Suprapubic skin (tissue), 4 donors: ENCODE data around the gene ARHGEF25.

ENCODE experiments used
- EP300 ChIP-seq: sonication (generic); formaldehyde crosslinking; IDR thresholded peaks from one replicate; pipeline ENCODE4 v1.6.1; 2017; ENCODE audit warnings: antibody characterized with exemption
- POLR2A ChIP-seq, 2 donors: fragments of 450-650 bp; IDR thresholded peaks; one replicate each; pipeline ENCODE4 v1.6.1; 2017; ENCODE audit warnings: antibody characterized with exemption in 2 of 2, mild to moderate bottlenecking in 2 of 2, moderate library complexity in 2 of 2
- POLR2AphosphoS5 ChIP-seq, 3 donors: sonication (generic); formaldehyde crosslinking; IDR thresholded peaks; one replicate each; pipeline ENCODE4 v1.6.1; 2017; ENCODE audit warnings: antibody characterized with exemption in 3 of 3
- TF ChIP-seq, protein P1 (sequence below), 2 donors: fragments of 200-600 bp in 1 of 2; fragments of 450-650 bp in 1 of 2; sonication (generic) in 1 of 2; IDR thresholded peaks; one replicate each; pipeline ENCODE4 v1.5.1; 2016 to 2019; ENCODE audit warnings: antibody characterized with exemption in 2 of 2, mild to moderate bottlenecking in 1 of 2, moderate library complexity in 1 of 2

DNA sequence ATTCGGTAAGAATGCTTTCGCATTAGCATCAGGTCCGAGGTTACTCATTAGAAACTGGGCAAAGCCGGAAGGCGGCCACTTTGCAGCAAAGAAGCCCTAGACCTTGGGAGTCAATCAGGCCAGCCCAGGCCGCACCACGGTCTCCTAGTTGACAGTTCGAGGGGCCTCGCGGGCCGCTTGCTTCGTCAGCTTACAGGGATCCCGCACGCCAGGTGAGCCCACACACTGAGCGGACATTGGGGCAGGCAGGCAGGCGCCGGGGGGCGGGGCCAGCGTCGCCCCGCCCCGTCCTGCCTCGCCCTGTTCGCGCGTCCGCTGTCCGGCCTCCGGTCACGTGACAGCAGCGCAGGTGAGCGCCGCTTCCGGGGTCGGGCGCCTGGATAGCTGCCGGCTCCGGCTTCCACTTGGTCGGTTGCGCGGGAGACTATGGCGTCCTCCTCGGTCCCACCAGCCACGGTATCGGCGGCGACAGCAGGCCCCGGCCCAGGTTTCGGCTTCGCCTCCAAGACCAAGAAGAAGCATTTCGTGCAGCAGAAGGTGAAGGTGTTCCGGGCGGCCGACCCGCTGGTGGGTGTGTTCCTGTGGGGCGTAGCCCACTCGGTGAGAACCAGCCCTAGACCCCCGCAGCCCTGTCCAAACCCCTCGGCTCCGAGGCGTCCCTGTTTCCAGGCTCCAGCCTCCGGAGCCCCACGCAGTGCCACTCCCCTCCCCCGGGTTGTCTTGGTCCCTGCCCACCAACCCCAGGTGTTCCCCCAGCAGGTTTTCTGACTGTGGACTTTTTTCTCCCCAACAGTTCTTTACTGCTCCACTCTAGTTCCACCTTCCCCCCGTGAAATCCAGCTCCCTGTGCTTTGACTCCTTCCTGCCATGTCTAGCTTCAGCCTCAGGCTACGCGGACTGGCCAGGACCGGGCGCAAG, 20.1 kb upstream of the ARHGEF25 start, which contains the start of gene PIP4K2C:
- TF ChIP-seq POLR2A (IDR thresholded peaks at IDR 0.05): no peak
- TF ChIP-seq, protein P1, sequence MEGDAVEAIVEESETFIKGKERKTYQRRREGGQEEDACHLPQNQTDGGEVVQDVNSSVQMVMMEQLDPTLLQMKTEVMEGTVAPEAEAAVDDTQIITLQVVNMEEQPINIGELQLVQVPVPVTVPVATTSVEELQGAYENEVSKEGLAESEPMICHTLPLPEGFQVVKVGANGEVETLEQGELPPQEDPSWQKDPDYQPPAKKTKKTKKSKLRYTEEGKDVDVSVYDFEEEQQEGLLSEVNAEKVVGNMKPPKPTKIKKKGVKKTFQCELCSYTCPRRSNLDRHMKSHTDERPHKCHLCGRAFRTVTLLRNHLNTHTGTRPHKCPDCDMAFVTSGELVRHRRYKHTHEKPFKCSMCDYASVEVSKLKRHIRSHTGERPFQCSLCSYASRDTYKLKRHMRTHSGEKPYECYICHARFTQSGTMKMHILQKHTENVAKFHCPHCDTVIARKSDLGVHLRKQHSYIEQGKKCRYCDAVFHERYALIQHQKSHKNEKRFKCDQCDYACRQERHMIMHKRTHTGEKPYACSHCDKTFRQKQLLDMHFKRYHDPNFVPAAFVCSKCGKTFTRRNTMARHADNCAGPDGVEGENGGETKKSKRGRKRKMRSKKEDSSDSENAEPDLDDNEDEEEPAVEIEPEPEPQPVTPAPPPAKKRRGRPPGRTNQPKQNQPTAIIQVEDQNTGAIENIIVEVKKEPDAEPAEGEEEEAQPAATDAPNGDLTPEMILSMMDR (IDR thresholded peaks at IDR 0.05): no peak
- TF ChIP-seq EP300: no peak
- TF ChIP-seq POLR2AphosphoS5 (IDR thresholded peaks at IDR 0.05): no peak
